ENCODE data around the gene OR10G3.

OR10G3 gene

GRCh38 chr14:21535545-21536417 is 44.1 kb downstream of the OR10G3 start:
- DNase-seq: no peak

GRCh38 chr14:21534576-21534975 is 45.3 kb downstream of the OR10G3 start:
- no peak for DNase-seq

- no peak for DNase-seq
Measured at GRCh38 chr14:21533294-21533693, 46.6 kb downstream of the OR10G3 start.

GRCh38 chr14:21529515-21529914 is 50.4 kb downstream of the OR10G3 start:
- no peak for DNase-seq

- DNase-seq: no peak
Measured at GRCh38 chr14:21528381-21529348, 51.2 kb downstream of the OR10G3 start.

- no peak for DNase-seq
Measured at GRCh38 chr14:21527318-21527679, 52.6 kb downstream of the OR10G3 start.

GRCh38 chr14:21526672-21527317 is 53.1 kb downstream of the OR10G3 start:
- no peak for DNase-seq

GRCh38 chr14:21525962-21526671 is 53.8 kb downstream of the OR10G3 start, which contains the start of gene SALL2:
TSS of gene SALL2 (minus strand) at chr14:21526346. CDS start at chr14:21526127, 219 bp downstream.
- peak; percentile 92 for DNase-seq

GRCh38 chr14:21525571-21525961 is 54.3 kb downstream of the OR10G3 start:
- DNase-seq: no peak

GRCh38 chr14:21524575-21525490 is 55.0 kb downstream of the OR10G3 start:
- DNase-seq: no peak

GRCh38 chr14:21523203-21523602 is 56.7 kb downstream of the OR10G3 start:
- DNase-seq: no peak

- no peak for DNase-seq
Measured at GRCh38 chr14:21521501-21521900, 58.4 kb downstream of the OR10G3 start.

- DNase-seq: no peak
Measured at GRCh38 chr14:21520767-21521166, 59.1 kb downstream of the OR10G3 start.

GRCh38 chr14:21518725-21519124 is 61.2 kb downstream of the OR10G3 start:
- DNase-seq: no peak

Measured in NCI-H524 treated with DMSO at 0.1 percent for 48 hours (cell line).